Endothelial cell of umbilical vein (primary cell): Measurements from ENCODE around the gene AKAP6. TPM values are rescaled to one million over a fixed set of nuclear protein-coding genes. Genes with fewer than 3 reads are reported as not detected.

Experiments used
- BruUV-seq: library from RNA; stranded (reverse); fragments of 400-500 nt; replicated peaks from 2 replicates; lab custom pipeline; 2021; lab: Mats Ljungman, UMichigan
- CTCF ChIA-PET: fragments of 300-600, 350-600 bp; sonication (Branson Sonifier 250); formaldehyde crosslinking; loops from one replicate; lab custom pipeline; 2021; ENCODE audit warnings: antibody characterized with exemption, inconsistent platforms; lab: Charles Lee
- POLR2A ChIA-PET: fragments of 300-600, 350-600 bp; sonication (Branson Sonifier 250); formaldehyde crosslinking; loops from one replicate; lab custom pipeline; 2021; ENCODE audit warnings: antibody characterized with exemption, inconsistent platforms; lab: Charles Lee
- DNase-seq: peaks from one replicate; pipeline ENCODE4 v3.0.0-alpha.2; 2011; ENCODE audit warnings: low read depth, low spot score
- FAIRE-seq: peaks from 2 replicates; lab custom pipeline; 2011; peaks lifted over from hg19 to GRCh38; lab: Jason Lieb, UNC
- H2AFZ ChIP-seq: 2 replicates; pipeline ENCODE4 v1.6.0; 2012; ENCODE audit warnings: low read depth, low read length, control low read depth, inconsistent platforms
- H3K27ac ChIP-seq: 2 replicates; pipeline ENCODE4 v1.5.1; 2011; ENCODE audit warnings: low read depth, mild to moderate bottlenecking, control low read depth, low read length, moderate library complexity; ENCODE audit not compliant: insufficient read depth
- H3K27me3 ChIP-seq, 2 experiments: 2 replicates each; pipeline versions ENCODE4 v1.6.0 to v1.6.1; 2011; ENCODE audit warnings: low read length in 2 of 2, mixed read lengths in 1 of 2; ENCODE audit not compliant: control insufficient read depth in 2 of 2, insufficient read depth in 2 of 2
- H3K36me3 ChIP-seq, 2 experiments: 2 replicates in 1 of 2; 3 replicates in 1 of 2; pipeline ENCODE4 v1.5.1; 2011; ENCODE audit warnings: low read length in 2 of 2, mild to moderate bottlenecking in 1 of 2, moderate library complexity in 1 of 2; ENCODE audit not compliant: control insufficient read depth in 2 of 2, insufficient read depth in 2 of 2; ENCODE audit errors: extremely low read depth in 1 of 2
- H3K4me1 ChIP-seq: 3 replicates; pipeline ENCODE4 v1.5.1; 2011; ENCODE audit warnings: mild to moderate bottlenecking, low read length; ENCODE audit not compliant: control insufficient read depth, insufficient read depth; ENCODE audit errors: extremely low read depth
- H3K4me2 ChIP-seq: 2 replicates; pipeline ENCODE4 v1.6.1; 2011; ENCODE audit warnings: low read length, control low read depth, mixed read lengths; ENCODE audit not compliant: insufficient read depth
- H3K4me3 ChIP-seq, 3 experiments: fragments of 200-600 bp in 1 of 3; sonication (generic), shearing (Covaris generic) in 1 of 3; replicated peaks in 1 of 3; 2 replicates each; pipeline ENCODE4 v1.5.1; 2011 to 2016; ENCODE audit warnings: control low read depth in 3 of 3, low read length in 3 of 3, mild to moderate bottlenecking in 2 of 3, inconsistent platforms in 1 of 3, low read depth in 1 of 3, moderate library complexity in 1 of 3; ENCODE audit not compliant: insufficient read depth in 1 of 3
- H3K79me2 ChIP-seq: 2 replicates; pipeline ENCODE4 v1.6.0; 2012; ENCODE audit warnings: low read length, inconsistent platforms; ENCODE audit not compliant: control insufficient read depth, insufficient read depth
- H3K9ac ChIP-seq: replicated peaks from 2 replicates; pipeline ENCODE3; 2011; ENCODE audit warnings: low read length, control low read depth; ENCODE audit not compliant: insufficient read depth; ENCODE audit errors: extremely low read depth
- H3K9me1 ChIP-seq: replicated peaks from 3 replicates; pipeline ENCODE4 v1.6.0; 2011; ENCODE audit warnings: mild to moderate bottlenecking, low read length; ENCODE audit not compliant: control insufficient read depth, insufficient read depth; ENCODE audit errors: extremely low read depth
- H3K9me3 ChIP-seq: replicated peaks from 2 replicates; pipeline ENCODE4 v1.5.1; 2012; ENCODE audit warnings: low read length, inconsistent platforms; ENCODE audit not compliant: control insufficient read depth, insufficient read depth
- H4K20me1 ChIP-seq: replicated peaks from 2 replicates; pipeline ENCODE3; 2011; ENCODE audit warnings: mild to moderate bottlenecking, low read length; ENCODE audit not compliant: control insufficient read depth, insufficient read depth; ENCODE audit errors: extremely low read depth
- EZH2 ChIP-seq: IDR thresholded peaks from 2 replicates; pipeline ENCODE4 v1.6.1; 2012; ENCODE audit warnings: borderline replicate concordance, low read depth, mild to moderate bottlenecking, moderate library complexity, low read length, inconsistent platforms; ENCODE audit not compliant: severe bottlenecking
- FOS ChIP-seq: IDR thresholded peaks from 2 replicates; pipeline ENCODE4 v1.6.1; 2011; ENCODE audit warnings: mild to moderate bottlenecking, low read length, moderate library complexity, borderline replicate concordance; ENCODE audit not compliant: insufficient read depth
- GATA2 ChIP-seq: IDR thresholded peaks from 2 replicates; pipeline ENCODE4 v1.7.0; 2011; ENCODE audit warnings: low read depth, mild to moderate bottlenecking, moderate library complexity, mixed read lengths, low read length; ENCODE audit not compliant: insufficient read length, insufficient read depth
- JUN ChIP-seq: IDR thresholded peaks from 2 replicates; pipeline ENCODE4 v1.6.1; 2011; ENCODE audit warnings: borderline replicate concordance, low read depth; ENCODE audit not compliant: insufficient read length, insufficient read depth
- MYC ChIP-seq: IDR thresholded peaks from one replicate; pipeline ENCODE4 v1.6.1; 2011; ENCODE audit warnings: mild to moderate bottlenecking, low read depth, low read length
- POLR2A ChIP-seq: IDR thresholded peaks from 2 replicates; pipeline ENCODE4 v1.6.1; 2012; ENCODE audit warnings: low read depth, mild to moderate bottlenecking, control low read depth, low read length
- POLR2AphosphoS5 ChIP-seq: IDR thresholded peaks from 2 replicates; pipeline ENCODE4 v1.6.1; 2012; ENCODE audit warnings: low read depth, mild to moderate bottlenecking, control low read depth, low read length, moderate library complexity; ENCODE audit not compliant: insufficient read depth
- dilution Hi-C: fragments of 300-500 bp; cut with MboI; formaldehyde crosslinking; loops from one replicate; pipeline ENCODE4 v1.15.0; 2019; ENCODE audit warnings: low sequenced_read_pairs; ENCODE audit not compliant: extremely low pct_ligation_motif_present
- intact Hi-C: fragments of 100-400 bp; cut with micrococcal nuclease; formaldehyde crosslinking; loops from one replicate; pipeline ENCODE4 v1.10.0; 2022
- polyA plus RNA-seq, 4 experiments: library from polyadenylated mRNA; depleted of rRNA in 3 of 4; stranded (reverse) in 3 of 4; unstranded in 1 of 4; fragments of >200 nt; gene quantifications; 2 replicates each; pipeline versions ENCODE4 v1.2.1 to v1.2.3, GENCODE V29; 2011 to 2012; ENCODE audit warnings: missing spikeins in 1 of 4
- total RNA-seq: library from RNA; stranded (reverse); gene quantifications from 2 replicates; pipeline ENCODE4 v1.2.3, GENCODE V29; 2021
- TF ChIP-seq, protein P1 (sequence below): IDR thresholded peaks from 2 replicates; pipeline ENCODE4 v1.6.1; 2011; ENCODE audit not compliant: insufficient read depth, insufficient read length
- TF ChIP-seq, protein P2 (sequence below), 2 donors: IDR thresholded peaks; 1 replicate in 1 of 2; 2 replicates in 1 of 2; pipeline ENCODE4 v1.5.1; 2011; ENCODE audit warnings: low read length in 2 of 2, mild to moderate bottlenecking in 2 of 2, moderate library complexity in 2 of 2, control low read depth in 1 of 2, inconsistent platforms in 1 of 2, low read depth in 1 of 2; ENCODE audit not compliant: insufficient read depth in 1 of 2; ENCODE audit errors: extremely low read depth in 1 of 2

Gene AKAP6
- total and polyA plus RNA-seq, 2 donors (not counting 3 experiments of a cell fraction or from before 2014, with no cell fraction given), result 0.03 to 0.49 TPM

DNA sequence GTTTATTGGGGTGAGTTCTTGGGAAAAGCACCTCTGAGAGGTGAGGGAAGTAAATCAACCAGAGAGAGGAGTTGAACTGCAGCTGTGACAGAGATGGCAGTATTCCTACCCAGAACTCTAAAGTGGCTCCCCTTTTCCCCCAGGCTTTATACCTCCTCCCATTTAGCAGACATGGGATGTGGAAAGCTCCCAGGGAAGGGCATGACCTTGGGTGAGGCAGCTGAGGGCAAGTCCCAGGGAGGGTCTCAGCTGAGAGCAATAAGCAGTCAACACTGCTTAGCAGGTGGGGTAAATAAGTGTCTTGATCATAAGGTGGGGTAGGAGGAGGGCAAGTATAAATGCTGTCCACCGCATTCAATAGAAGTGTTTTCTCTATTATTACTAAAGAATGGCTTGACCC lies 143.0 kb downstream of the AKAP6 start:
- H2AFZ ChIP-seq, result no peak overlapping the region
- CTCF ChIA-PET, result interaction anchor here (1.2 to 5.9 kb wide), 4 partner anchors 42 to 219 kb away, joined by 3 to 152 read pairs (median 41); no protein-coding TSS in a partner anchor
- dilution Hi-C loops (no loop called here), intact Hi-C loops (loop anchor here (5.0 kb wide), 1 partner anchor 270 kb away; the partner anchor contains the start of genes RNU6-7 and RNU6-8)
- H3K9ac ChIP-seq, result no peak overlapping the region
- POLR2A ChIA-PET, result no interaction called here
- H3K4me2 ChIP-seq, result no peak overlapping the region
- no peaks in the 10 kb centered on the region for H3K27me3 ChIP-seq
- DNase-seq (no peak), FAIRE-seq (no peak)
- BruUV-seq, result no TSS peak
- no peaks in the 10 kb centered on the region for H3K36me3 ChIP-seq
- H3K9me3 ChIP-seq, result no peaks in the 10 kb centered on the region
- peaks cover 3% of the 10 kb centered on the region for H3K4me1 ChIP-seq
- no peak overlapping the region for H3K27ac ChIP-seq
- TF ChIP-seq, protein P1, sequence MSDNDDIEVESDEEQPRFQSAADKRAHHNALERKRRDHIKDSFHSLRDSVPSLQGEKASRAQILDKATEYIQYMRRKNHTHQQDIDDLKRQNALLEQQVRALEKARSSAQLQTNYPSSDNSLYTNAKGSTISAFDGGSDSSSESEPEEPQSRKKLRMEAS, result no peak
- no peak for TF ChIP-seq POLR2AphosphoS5
- TF ChIP-seq FOS, result no peak
- no peak for TF ChIP-seq EZH2
- no peak for TF ChIP-seq JUN
- TF ChIP-seq, protein P2, sequence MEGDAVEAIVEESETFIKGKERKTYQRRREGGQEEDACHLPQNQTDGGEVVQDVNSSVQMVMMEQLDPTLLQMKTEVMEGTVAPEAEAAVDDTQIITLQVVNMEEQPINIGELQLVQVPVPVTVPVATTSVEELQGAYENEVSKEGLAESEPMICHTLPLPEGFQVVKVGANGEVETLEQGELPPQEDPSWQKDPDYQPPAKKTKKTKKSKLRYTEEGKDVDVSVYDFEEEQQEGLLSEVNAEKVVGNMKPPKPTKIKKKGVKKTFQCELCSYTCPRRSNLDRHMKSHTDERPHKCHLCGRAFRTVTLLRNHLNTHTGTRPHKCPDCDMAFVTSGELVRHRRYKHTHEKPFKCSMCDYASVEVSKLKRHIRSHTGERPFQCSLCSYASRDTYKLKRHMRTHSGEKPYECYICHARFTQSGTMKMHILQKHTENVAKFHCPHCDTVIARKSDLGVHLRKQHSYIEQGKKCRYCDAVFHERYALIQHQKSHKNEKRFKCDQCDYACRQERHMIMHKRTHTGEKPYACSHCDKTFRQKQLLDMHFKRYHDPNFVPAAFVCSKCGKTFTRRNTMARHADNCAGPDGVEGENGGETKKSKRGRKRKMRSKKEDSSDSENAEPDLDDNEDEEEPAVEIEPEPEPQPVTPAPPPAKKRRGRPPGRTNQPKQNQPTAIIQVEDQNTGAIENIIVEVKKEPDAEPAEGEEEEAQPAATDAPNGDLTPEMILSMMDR (IDR thresholded peaks at IDR 0.05; ENCODE audit: extremely low read depth in 1 of 2, insufficient read depth in 1 of 2, low read depth in 1 of 2, low read length in 2 of 2), result no peak
- no peak for TF ChIP-seq POLR2A
- TF ChIP-seq GATA2, result no peak
- no peak for TF ChIP-seq MYC
- H3K79me2 ChIP-seq, result no peaks in the 10 kb centered on the region
- no peaks in the 10 kb centered on the region for H4K20me1 ChIP-seq
- no peak overlapping the region for H3K4me3 ChIP-seq
- no peaks in the 10 kb centered on the region for H3K9me1 ChIP-seq
